NCI-H446 treated with DMSO at 0.1 percent for 48 hours (cell line): ENCODE measurements around the gene C8G.

Experiments used
- DNase-seq: peaks from one replicate; lab custom pipeline; 2025; lab: John Stamatoyannopoulos, UW

The C8G gene

GRCh38 chr9:136920734-136921231 is 24.3 kb upstream of the C8G start:
- no peak for DNase-seq

GRCh38 chr9:136921307-136921706 is 23.7 kb upstream of the C8G start:
- no peak for DNase-seq

GRCh38 chr9:136921718-136922117 is 23.3 kb upstream of the C8G start:
- DNase-seq = no peak

GRCh38 chr9:136922540-136922939 is 22.5 kb upstream of the C8G start:
- no peak for DNase-seq

- DNase-seq = no peak
These were observed 21.2 kb upstream of the C8G start for GRCh38 chr9:136923881-136924280.

- no peak for DNase-seq
These were observed 19.5 kb upstream of the C8G start for GRCh38 chr9:136925414-136926153.

- no peak for DNase-seq
These were observed 18.8 kb upstream of the C8G start for GRCh38 chr9:136926154-136926704.

GRCh38 chr9:136926749-136927148 is 18.3 kb upstream of the C8G start:
- no peak for DNase-seq

- no peak for DNase-seq
These were observed 17.4 kb upstream of the C8G start for GRCh38 chr9:136927343-136928271.

- no peak for DNase-seq
These were observed 16.5 kb upstream of the C8G start for GRCh38 chr9:136928591-136928990.

GRCh38 chr9:136930014-136930413 is 15.0 kb upstream of the C8G start:
- DNase-seq = no peak

GRCh38 chr9:136931611-136932130 is 13.4 kb upstream of the C8G start:
- DNase-seq = no peak

GRCh38 chr9:136934277-136934676 is 10.8 kb upstream of the C8G start:
- DNase-seq = no peak

GRCh38 chr9:136935651-136936050 is 9.4 kb upstream of the C8G start:
- DNase-seq = no peak

GRCh38 chr9:136936645-136937170 is 8.3 kb upstream of the C8G start:
- DNase-seq = no peak

GRCh38 chr9:136937186-136938001 is 7.6 kb upstream of the C8G start:
- no peak for DNase-seq

- no peak for DNase-seq
These were observed 5.5 kb upstream of the C8G start for GRCh38 chr9:136939431-136939995.

- DNase-seq = no peak
These were observed 5.0 kb upstream of the C8G start for GRCh38 chr9:136939996-136940525.

- no peak for DNase-seq
These were observed 4.4 kb upstream of the C8G start for GRCh38 chr9:136940526-136941230.
